Measurements from ENCODE around the gene GPX2.

The GPX2 gene

GRCh38 chr14:64942531-64943111 lies at the start of gene GPX2:
TSS of gene GPX2 (minus strand) at chr14:64942745. CDS start at chr14:64942726, 19 bp downstream.
- H3K27ac ChIP-seq: no peak within 1 kb of the TSS
- no peak within 1 kb of the TSS for H3K9ac ChIP-seq (ENCODE audit: insufficient read length)
- TF ChIP-seq FOXP2 (optimal IDR thresholded peaks at IDR 0.05; ENCODE audit: control extremely low read depth, extremely low read length, insufficient read depth) (no peak), POLR2AphosphoS5 (IDR thresholded peaks at IDR 0.05; ENCODE audit: borderline replicate concordance, low read depth, low read length) (no peak), EZH2 (IDR thresholded peaks at IDR 0.05) (no peak)
- H3K9me3 ChIP-seq (ENCODE audit: low read depth, low read length): no peaks in the 10 kb centered on the region
- H3K4me3 ChIP-seq: no peak within 1 kb of the TSS
- no peak for DNase-seq (ENCODE audit: low read depth, low spot score)
- H3K36me3 ChIP-seq (ENCODE audit: insufficient read depth, low read length): peaks cover 4% of the 10 kb centered on the region; the same call in 1 of the 2 replicates

GRCh38 chr14:64990939-64991338 lies 48.4 kb upstream of the GPX2 start:
- H3K27ac ChIP-seq: no peak overlapping the region
- no peak for DNase-seq (ENCODE audit: low read depth, low spot score)
- H3K4me3 ChIP-seq: no peak overlapping the region
- TF ChIP-seq EZH2 (IDR thresholded peaks at IDR 0.05) (no peak), POLR2AphosphoS5 (IDR thresholded peaks at IDR 0.05; ENCODE audit: borderline replicate concordance, low read depth, low read length) (no peak), FOXP2 (optimal IDR thresholded peaks at IDR 0.05; ENCODE audit: control extremely low read depth, extremely low read length, insufficient read depth) (no peak)
- H3K36me3 ChIP-seq (ENCODE audit: insufficient read depth, low read length): 0 out of 2 replicates have a peak, but pooled peaks cover 3% of the 10 kb centered on the region
- H3K9ac ChIP-seq (ENCODE audit: insufficient read length): no peak overlapping the region
- H3K9me3 ChIP-seq (ENCODE audit: low read depth, low read length): no peaks in the 10 kb centered on the region

DNA sequence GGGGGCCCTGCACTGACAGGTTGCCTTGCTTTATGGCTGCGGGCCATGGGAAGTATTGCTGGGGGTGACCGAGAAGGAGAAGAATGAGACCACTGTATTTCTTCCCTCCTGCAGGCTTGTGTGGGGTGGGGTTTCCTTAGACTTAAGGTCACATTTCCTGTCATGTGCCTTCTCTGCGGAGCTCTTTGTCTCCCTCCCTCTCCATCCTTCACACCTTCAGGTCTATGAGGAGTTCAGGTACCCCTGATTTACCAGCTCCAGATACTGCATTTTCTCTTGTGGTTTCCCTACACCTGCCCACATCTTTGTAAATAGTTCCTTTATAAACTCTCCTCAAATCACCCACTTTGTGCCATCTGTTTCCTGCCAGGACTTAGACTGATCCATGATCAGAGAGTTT lies 47.8 kb upstream of the GPX2 start:
- TF ChIP-seq FOXP2 (optimal IDR thresholded peaks at IDR 0.05; ENCODE audit: control extremely low read depth, extremely low read length, insufficient read depth) (no peak), EZH2 (IDR thresholded peaks at IDR 0.05) (no peak), POLR2AphosphoS5 (IDR thresholded peaks at IDR 0.05; ENCODE audit: borderline replicate concordance, low read depth, low read length) (no peak)
- 0 out of 2 replicates have a peak, but pooled peaks cover 3% of the 10 kb centered on the region for H3K36me3 ChIP-seq (ENCODE audit: insufficient read depth, low read length)
- H3K9ac ChIP-seq (ENCODE audit: insufficient read length): no peak overlapping the region
- no peak overlapping the region for H3K4me3 ChIP-seq
- no peaks in the 10 kb centered on the region for H3K9me3 ChIP-seq (ENCODE audit: low read depth, low read length)
- no peak overlapping the region for H3K27ac ChIP-seq
- DNase-seq (ENCODE audit: low read depth, low spot score): no peak

DNA sequence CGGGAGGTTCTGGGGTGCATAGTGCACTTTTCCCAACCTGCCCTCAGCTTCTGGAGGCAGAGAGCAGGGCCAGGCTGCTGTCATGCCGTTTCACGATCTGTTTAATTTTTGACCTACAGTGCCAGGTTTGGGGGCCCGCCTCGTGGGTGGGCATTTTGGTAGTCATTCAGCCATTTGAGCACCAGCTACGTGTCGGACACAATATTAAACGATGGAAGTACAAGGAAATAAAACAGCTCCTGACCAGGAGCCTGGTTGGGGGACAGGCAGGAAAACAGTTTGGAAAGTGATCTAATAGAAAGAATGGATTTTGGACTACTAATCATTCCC lies 44.9 kb upstream of the GPX2 start:
- H3K4me3 ChIP-seq: peak overlapping the region; percentile 96
- H3K9ac ChIP-seq (ENCODE audit: insufficient read length): peak overlapping the region; percentile 79
- H3K27ac ChIP-seq: no peak overlapping the region

DNA sequence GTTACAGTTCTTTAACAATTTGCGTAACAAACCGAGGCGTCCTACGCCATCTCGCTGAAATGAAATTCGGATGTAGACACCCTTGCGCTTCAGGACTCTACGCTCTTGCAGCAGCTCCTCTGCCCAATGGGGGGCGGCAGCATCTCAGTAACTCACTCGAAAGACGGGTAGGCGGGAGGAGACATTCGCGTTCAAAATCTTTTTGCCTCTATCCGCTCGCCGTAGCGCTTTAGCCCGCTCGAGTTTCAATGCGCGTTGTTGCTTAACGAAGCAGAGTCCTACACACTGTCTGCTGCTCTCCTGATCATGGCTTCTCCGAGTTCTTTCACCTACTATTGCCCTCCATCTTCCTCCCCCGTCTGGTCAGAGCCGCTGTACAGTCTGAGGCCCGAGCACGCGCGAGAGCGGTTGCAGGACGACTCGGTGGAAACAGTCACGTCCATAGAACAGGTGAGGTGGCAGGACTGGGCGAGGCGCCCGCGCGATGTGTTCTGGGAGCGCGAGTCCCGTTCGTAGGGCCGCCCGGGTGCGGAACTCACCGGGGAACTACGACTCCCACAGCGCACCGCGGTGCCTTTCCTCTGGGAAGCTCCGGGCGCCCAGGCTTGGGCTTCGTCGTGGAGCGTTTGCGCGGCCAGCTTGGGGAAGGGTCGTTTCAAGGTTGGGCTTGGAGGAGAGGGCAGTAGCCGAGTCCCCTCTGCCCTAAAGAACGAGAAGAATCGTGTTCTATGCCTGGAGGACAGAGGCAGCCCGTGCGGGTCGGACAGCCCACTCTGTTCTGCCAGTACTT lies 44.3 kb upstream of the GPX2 start, which contains the start of gene FNTB:
TSS of gene FNTB (plus strand) at position 248 of the 790 bp plus-strand sequence. CDS start at position 307, 59 bp downstream.
- Histone ChIP-seq H3K27ac (peak within 1 kb of the TSS; percentile 59; the same call in 1 of the 2 replicates), H3K9ac (ENCODE audit: insufficient read length) (peak within 1 kb of the TSS; percentile 79), H3K36me3 (ENCODE audit: insufficient read depth, low read length) (0 out of 2 replicates have a peak, but pooled peaks cover 3% of the 10 kb centered on the region), H3K9me3 (ENCODE audit: low read depth, low read length) (no peaks in the 10 kb centered on the region), H3K4me3 (peak within 1 kb of the TSS; percentile 96)
- no peak for TF ChIP-seq EZH2 (IDR thresholded peaks at IDR 0.05)
- no peak for TF ChIP-seq FOXP2 (optimal IDR thresholded peaks at IDR 0.05; ENCODE audit: control extremely low read depth, extremely low read length, insufficient read depth)
- TF ChIP-seq POLR2AphosphoS5 (IDR thresholded peaks at IDR 0.05; ENCODE audit: borderline replicate concordance, low read depth, low read length): peak; percentile 90
- peak; percentile 95 for DNase-seq (ENCODE audit: low read depth, low spot score)

More for the DNA sequence above, 44.9 kb upstream of the GPX2 start:
- Histone ChIP-seq H3K9me3 (ENCODE audit: low read depth, low read length) (no peaks in the 10 kb centered on the region), H3K36me3 (ENCODE audit: insufficient read depth, low read length) (0 out of 2 replicates have a peak, but pooled peaks cover 3% of the 10 kb centered on the region)
- TF ChIP-seq EZH2 (IDR thresholded peaks at IDR 0.05): no peak
- no peak for TF ChIP-seq FOXP2 (optimal IDR thresholded peaks at IDR 0.05; ENCODE audit: control extremely low read depth, extremely low read length, insufficient read depth)
- TF ChIP-seq POLR2AphosphoS5 (IDR thresholded peaks at IDR 0.05; ENCODE audit: borderline replicate concordance, low read depth, low read length): no peak
- DNase-seq (ENCODE audit: low read depth, low spot score): no peak

DNA sequence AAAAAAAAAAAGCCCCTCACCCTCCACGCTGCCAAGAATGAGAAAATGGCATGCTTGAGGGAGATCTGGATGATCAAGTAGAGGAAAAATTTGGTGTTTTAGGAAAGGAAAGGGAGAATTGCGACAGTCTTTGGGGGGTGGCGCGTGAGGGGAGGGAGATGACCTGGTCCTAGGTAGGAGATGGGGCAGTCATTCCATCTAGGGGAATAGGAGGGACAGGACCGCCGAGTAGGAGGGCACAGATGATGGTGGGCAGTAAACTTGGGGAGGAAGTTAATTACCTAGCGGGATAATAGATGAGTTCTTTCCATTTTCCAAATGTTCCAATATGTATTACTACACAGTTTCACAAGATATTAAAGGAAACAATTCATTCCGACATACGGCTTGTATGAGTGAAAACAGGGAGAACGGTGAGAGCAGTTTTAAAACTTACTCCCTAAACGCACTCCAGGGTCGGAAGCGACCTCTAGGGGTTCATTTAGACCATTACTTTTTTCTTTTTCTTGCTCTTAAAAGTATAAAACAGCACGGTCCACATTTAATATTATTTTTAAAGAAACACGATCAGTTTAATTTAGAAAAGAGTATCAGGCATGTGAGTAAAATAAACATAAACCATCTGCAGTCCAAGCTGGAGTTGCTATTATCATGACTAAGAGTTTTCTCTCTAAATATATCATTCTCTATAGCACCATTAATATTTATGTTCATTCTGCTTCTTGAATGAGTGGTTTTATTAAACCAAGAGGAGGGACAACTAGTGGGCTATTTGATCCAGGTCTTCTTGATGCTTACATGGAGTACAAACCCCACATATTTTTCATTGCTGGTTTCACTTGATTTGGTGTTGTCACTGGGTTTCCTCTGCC lies 41.1 kb upstream of the GPX2 start:
- Histone ChIP-seq H3K9me3 (ENCODE audit: low read depth, low read length) (no peaks in the 10 kb centered on the region), H3K36me3 (ENCODE audit: insufficient read depth, low read length) (no peaks in the 10 kb centered on the region), H3K9ac (ENCODE audit: insufficient read length) (peak overlapping the region; percentile 29), H3K4me3 (peak overlapping the region; percentile 63), H3K27ac (no peak overlapping the region)
- TF ChIP-seq FOXP2 (optimal IDR thresholded peaks at IDR 0.05; ENCODE audit: control extremely low read depth, extremely low read length, insufficient read depth): no peak
- no peak for TF ChIP-seq EZH2 (IDR thresholded peaks at IDR 0.05)
- TF ChIP-seq POLR2AphosphoS5 (IDR thresholded peaks at IDR 0.05; ENCODE audit: borderline replicate concordance, low read depth, low read length): no peak
- no peak for DNase-seq (ENCODE audit: low read depth, low spot score)

DNA sequence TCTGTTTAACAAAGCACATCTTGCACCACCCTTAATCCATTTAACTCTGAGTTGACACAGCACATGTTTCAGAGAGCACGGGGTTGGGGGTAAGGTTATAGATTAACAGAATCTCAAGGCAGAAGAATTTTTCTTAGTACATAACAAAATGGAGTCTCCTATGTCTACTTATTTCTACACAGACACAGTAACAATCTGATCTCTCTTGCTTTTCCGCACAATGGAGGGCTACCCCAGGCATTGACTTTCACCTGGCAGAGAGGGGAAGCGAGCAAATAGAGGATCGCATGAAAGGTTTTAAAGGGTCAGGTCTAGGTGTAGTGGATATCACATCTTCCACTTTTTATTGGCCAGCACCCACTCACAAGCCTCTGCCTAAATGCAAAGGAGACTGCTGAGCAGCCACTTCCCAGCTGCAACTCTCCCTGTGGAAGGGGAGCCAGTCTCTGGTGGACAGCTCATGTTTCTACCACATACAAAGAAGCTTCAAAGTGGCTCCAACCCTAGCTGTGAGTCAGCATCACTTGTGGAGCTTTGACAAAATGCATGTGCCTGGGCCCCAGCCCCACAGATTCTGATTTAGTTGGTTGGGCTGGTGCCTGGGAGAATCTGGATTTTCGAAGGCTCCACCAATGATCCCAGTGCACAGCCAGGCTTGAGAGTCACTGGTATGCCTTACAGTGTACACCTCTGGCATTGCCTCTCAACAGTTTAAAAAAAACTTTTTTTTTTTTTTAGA lies 37.0 kb upstream of the GPX2 start:
- no peak overlapping the region for H3K9ac ChIP-seq (ENCODE audit: insufficient read length)
- no peaks in the 10 kb centered on the region for H3K9me3 ChIP-seq (ENCODE audit: low read depth, low read length)
- H3K4me3 ChIP-seq: no peak overlapping the region
- H3K36me3 ChIP-seq (ENCODE audit: insufficient read depth, low read length): no peaks in the 10 kb centered on the region
- no peak overlapping the region for H3K27ac ChIP-seq
- DNase-seq (ENCODE audit: low read depth, low spot score): no peak
- no peak for TF ChIP-seq FOXP2 (optimal IDR thresholded peaks at IDR 0.05; ENCODE audit: control extremely low read depth, extremely low read length, insufficient read depth)
- no peak for TF ChIP-seq POLR2AphosphoS5 (IDR thresholded peaks at IDR 0.05; ENCODE audit: borderline replicate concordance, low read depth, low read length)
- no peak for TF ChIP-seq EZH2 (IDR thresholded peaks at IDR 0.05)
